HepG2 (cell line): Measurements from ENCODE around the gene TBC1D16. TPM values are rescaled to one million over a fixed set of nuclear protein-coding genes. Genes with fewer than 3 reads are reported as not detected.

Experiments used
- CCDC6 ChIP-seq: sonication (generic); formaldehyde crosslinking; IDR thresholded peaks from 2 replicates; pipeline ENCODE4 v1.8.1; 2022; ENCODE audit warnings: mild to moderate bottlenecking, missing genetic modification reagents, moderate library complexity
- FOXM1 ChIP-seq: sonication (generic); formaldehyde crosslinking; IDR thresholded peaks from 2 replicates; pipeline ENCODE4 v1.5.0; 2020; ENCODE audit warnings: missing genetic modification reagents
- HCFC1 ChIP-seq: fragments of 150-350 bp; IDR thresholded peaks from 2 replicates; pipeline ENCODE4 v1.6.1; 2014; ENCODE audit warnings: low read depth, low read length
- HIVEP1 ChIP-seq: sonication (generic); formaldehyde crosslinking; IDR thresholded peaks from 2 replicates; pipeline ENCODE4 v1.4.0; 2020; ENCODE audit warnings: mild to moderate bottlenecking, missing genetic modification reagents
- NPAS2 ChIP-seq: sonication (generic); formaldehyde crosslinking; IDR thresholded peaks from 2 replicates; pipeline ENCODE4 v1.8.0; 2022; ENCODE audit warnings: mild to moderate bottlenecking, missing genetic modification reagents, borderline replicate concordance
- ZKSCAN8 ChIP-seq: IDR thresholded peaks from 2 replicates; pipeline ENCODE4 v1.6.1; 2016; ENCODE audit warnings: borderline replicate concordance, missing genetic modification reagents, missing compliant biosample characterization
- ZMAT3 ChIP-seq: sonication (generic); formaldehyde crosslinking; conservative IDR thresholded peaks from 2 replicates; pipeline ENCODE4 v1.7.0; 2021; ENCODE audit warnings: missing genetic modification reagents
- ZNF569 ChIP-seq: sonication (generic); formaldehyde crosslinking; IDR thresholded peaks from 2 replicates; pipeline ENCODE4 v1.5.0; 2020; ENCODE audit warnings: mild to moderate bottlenecking, missing genetic modification reagents, moderate library complexity, borderline replicate concordance
- ZNF577 ChIP-seq: sonication (generic); formaldehyde crosslinking; IDR thresholded peaks from 2 replicates; pipeline ENCODE4 v1.4.0; 2020; ENCODE audit warnings: mild to moderate bottlenecking, low read depth, missing genetic modification reagents, borderline replicate concordance
- ZNF607 ChIP-seq: sonication (generic); formaldehyde crosslinking; IDR thresholded peaks from 2 replicates; pipeline ENCODE4 v1.5.1; 2020; ENCODE audit warnings: missing genetic modification reagents, mild to moderate bottlenecking, borderline replicate concordance
- ZNF615 ChIP-seq: sonication (generic); formaldehyde crosslinking; IDR thresholded peaks from 2 replicates; pipeline ENCODE4 v1.5.0; 2020; ENCODE audit warnings: mild to moderate bottlenecking, missing genetic modification reagents, borderline replicate concordance
- ZNF713 ChIP-seq: sonication (generic); formaldehyde crosslinking; IDR thresholded peaks from 2 replicates; pipeline ENCODE4 v1.4.0; 2020; ENCODE audit warnings: mild to moderate bottlenecking, missing genetic modification reagents
- ZNF777 ChIP-seq: sonication (generic); formaldehyde crosslinking; IDR thresholded peaks from 2 replicates; pipeline ENCODE4 v1.4.0; 2020; ENCODE audit warnings: missing genetic modification reagents
- polyA plus RNA-seq, 8 experiments: library from polyadenylated mRNA; depleted of rRNA in 3 of 8; stranded (reverse) in 7 of 8; unstranded in 1 of 8; fragments of >200 nt; fragmentation: Illumina TruSeq in 4 of 8; extraction: Trizol in 4 of 8; gene quantifications; 2 replicates each; pipeline versions ENCODE4 v1.2.1 to v1.2.3, GENCODE V29; 2011 to 2016; ENCODE audit warnings: low read depth in 4 of 8, missing spikeins in 1 of 8, mixed read lengths in 1 of 8; ENCODE audit not compliant: insufficient read depth in 1 of 8
- total RNA-seq, 5 experiments: library from RNA; depleted of rRNA; stranded (reverse); fragments of >200 nt; fragmentation: Illumina TruSeq; extraction: Trizol; gene quantifications; 2 replicates each; pipeline ENCODE4 v1.2.3, GENCODE V29; 2016; ENCODE audit warnings: low read depth in 1 of 5
- TF ChIP-seq, protein P1 (sequence below): sonication (generic); formaldehyde crosslinking; IDR thresholded peaks from 2 replicates; pipeline ENCODE4 v1.9.0; 2021; ENCODE audit warnings: missing genetic modification reagents, borderline replicate concordance
- TF ChIP-seq, protein P2 (sequence below): sonication (generic); formaldehyde crosslinking; IDR thresholded peaks from 2 replicates; pipeline ENCODE4 v1.8.0; 2022; ENCODE audit warnings: missing genetic modification reagents, low read depth, mild to moderate bottlenecking, borderline replicate concordance

TBC1D16 gene
- total and polyA plus RNA-seq, 2 of the 13 experiments (the other 11 are each of a cell fraction or from before 2014, with no cell fraction given) = 14.9 to 24.9 TPM

DNA sequence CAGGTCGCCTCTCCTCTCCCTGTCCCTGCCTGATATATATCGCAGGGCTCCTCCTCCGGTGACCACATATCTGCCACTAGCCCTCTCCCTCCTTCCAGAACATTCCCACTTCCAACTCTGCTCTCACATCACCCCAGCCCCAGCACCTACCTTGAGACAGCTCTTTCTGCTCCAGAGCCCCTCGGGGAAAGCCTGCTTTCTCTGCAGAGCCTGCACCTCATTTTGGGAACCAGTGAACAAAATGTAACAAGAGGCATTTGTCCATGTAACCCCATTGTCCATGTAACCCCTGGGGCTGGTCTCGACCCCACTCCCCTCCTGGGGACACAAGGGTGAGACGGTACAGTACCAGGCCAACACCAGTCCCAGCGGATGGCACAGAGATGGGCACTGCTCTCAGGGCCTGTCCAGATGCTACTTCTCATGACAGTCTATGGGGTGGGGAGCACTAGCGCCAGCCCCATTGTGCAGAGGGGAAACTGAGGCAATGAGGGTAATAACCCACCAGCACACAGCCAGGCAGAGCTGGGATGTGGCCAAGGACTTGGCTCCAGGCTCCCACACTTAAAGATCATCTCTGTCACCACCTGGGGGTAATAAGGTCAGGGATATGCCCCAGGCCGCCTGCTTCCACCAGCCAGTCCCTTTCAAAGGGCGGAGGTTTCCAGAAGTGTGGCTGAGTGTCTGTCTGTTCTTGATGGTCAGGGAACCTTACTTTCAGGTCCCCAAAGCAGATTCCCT lies 42.9 kb downstream of the TBC1D16 start (continued):
- TF ChIP-seq, protein P1, sequence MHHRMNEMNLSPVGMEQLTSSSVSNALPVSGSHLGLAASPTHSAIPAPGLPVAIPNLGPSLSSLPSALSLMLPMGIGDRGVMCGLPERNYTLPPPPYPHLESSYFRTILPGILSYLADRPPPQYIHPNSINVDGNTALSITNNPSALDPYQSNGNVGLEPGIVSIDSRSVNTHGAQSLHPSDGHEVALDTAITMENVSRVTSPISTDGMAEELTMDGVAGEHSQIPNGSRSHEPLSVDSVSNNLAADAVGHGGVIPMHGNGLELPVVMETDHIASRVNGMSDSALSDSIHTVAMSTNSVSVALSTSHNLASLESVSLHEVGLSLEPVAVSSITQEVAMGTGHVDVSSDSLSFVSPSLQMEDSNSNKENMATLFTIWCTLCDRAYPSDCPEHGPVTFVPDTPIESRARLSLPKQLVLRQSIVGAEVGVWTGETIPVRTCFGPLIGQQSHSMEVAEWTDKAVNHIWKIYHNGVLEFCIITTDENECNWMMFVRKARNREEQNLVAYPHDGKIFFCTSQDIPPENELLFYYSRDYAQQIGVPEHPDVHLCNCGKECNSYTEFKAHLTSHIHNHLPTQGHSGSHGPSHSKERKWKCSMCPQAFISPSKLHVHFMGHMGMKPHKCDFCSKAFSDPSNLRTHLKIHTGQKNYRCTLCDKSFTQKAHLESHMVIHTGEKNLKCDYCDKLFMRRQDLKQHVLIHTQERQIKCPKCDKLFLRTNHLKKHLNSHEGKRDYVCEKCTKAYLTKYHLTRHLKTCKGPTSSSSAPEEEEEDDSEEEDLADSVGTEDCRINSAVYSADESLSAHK (CRISPR knock-in tag) = no peak
- TF ChIP-seq FOXM1 (CRISPR knock-in tag) (no peak), ZNF713 (CRISPR knock-in tag) (peak; percentile 83; the same call in 1 of the 2 replicates), HIVEP1 (CRISPR knock-in tag) (no peak), ZNF607 (CRISPR knock-in tag) (peak; percentile 1; the same call in 1 of the 2 replicates), ZKSCAN8 (CRISPR knock-in tag) (no peak), ZNF615 (CRISPR knock-in tag) (no peak), ZNF577 (CRISPR knock-in tag) (no peak), NPAS2 (CRISPR knock-in tag) (no peak), HCFC1 (no peak), CCDC6 (CRISPR knock-in tag) (no peak), ZNF569 (no peak), ZNF777 (no peak; the same call in 1 of the 2 replicates), ZMAT3 (no peak)
- TF ChIP-seq, protein P2, sequence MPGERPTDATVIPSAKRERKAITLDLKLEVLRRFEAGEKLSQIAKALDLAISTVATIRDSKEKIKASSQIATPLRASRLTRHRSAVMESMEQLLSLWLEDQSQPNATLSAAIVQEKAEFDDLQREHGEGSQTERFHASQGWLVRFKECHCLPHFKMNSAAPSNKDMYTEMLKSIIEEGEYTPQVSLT (CRISPR knock-in tag) = no peak
